ENCODE results near the gene SYNPO2. TPM values are rescaled to one million over a fixed set of nuclear protein-coding genes. Genes with fewer than 3 reads are reported as not detected.

SYNPO2 gene
- total and polyA plus RNA-seq, 2 of the 8 experiments (the other 6 are each of a cell fraction or from before 2014, with no cell fraction given), result 0.50 to 4.2 TPM

GRCh38 chr4:119016636-119017035 lies 128.0 kb downstream of the SYNPO2 start (continued):
- TF ChIP-seq SUZ12 (IDR thresholded peaks at IDR 0.05; ENCODE audit: low read length) (no peak), GTF2F1 (IDR thresholded peaks at IDR 0.05; ENCODE audit: borderline replicate concordance, low read depth, low read length) (no peak)
- TF ChIP-seq, protein P1, sequence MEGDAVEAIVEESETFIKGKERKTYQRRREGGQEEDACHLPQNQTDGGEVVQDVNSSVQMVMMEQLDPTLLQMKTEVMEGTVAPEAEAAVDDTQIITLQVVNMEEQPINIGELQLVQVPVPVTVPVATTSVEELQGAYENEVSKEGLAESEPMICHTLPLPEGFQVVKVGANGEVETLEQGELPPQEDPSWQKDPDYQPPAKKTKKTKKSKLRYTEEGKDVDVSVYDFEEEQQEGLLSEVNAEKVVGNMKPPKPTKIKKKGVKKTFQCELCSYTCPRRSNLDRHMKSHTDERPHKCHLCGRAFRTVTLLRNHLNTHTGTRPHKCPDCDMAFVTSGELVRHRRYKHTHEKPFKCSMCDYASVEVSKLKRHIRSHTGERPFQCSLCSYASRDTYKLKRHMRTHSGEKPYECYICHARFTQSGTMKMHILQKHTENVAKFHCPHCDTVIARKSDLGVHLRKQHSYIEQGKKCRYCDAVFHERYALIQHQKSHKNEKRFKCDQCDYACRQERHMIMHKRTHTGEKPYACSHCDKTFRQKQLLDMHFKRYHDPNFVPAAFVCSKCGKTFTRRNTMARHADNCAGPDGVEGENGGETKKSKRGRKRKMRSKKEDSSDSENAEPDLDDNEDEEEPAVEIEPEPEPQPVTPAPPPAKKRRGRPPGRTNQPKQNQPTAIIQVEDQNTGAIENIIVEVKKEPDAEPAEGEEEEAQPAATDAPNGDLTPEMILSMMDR (IDR thresholded peaks at IDR 0.05; ENCODE audit: control extremely low read depth in 1 of 3, insufficient read depth in 1 of 3, low read depth in 1 of 3, low read length in 3 of 3), result no peak

Measured in H1 (cell line).